WERI-Rb-1 (cell line): Measurements from ENCODE around the gene POU5F1.
"Not testable (repeated sequence)": the region's sequence is repeated elsewhere in the genome, so short reads cannot be mapped to it uniquely, and the experiment has no call there.

Experiments used
- DNase-seq: peaks from one replicate; pipeline ENCODE4 v3.0.0-alpha.2; 2020
- H3K27ac ChIP-seq: fragments of 250-450 bp; sonication (Bioruptor Pico); 2 replicates; pipeline ENCODE4 v1.5.1; 2020; ENCODE audit warnings: mild to moderate bottlenecking, moderate library complexity
- H3K27me3 ChIP-seq: fragments of 250-450 bp; sonication (Bioruptor Pico); 2 replicates; pipeline ENCODE4 v1.5.1; 2021; ENCODE audit warnings: mild to moderate bottlenecking, low read depth, moderate library complexity; ENCODE audit not compliant: insufficient read depth, severe bottlenecking
- H3K36me3 ChIP-seq: fragments of 250-450 bp; sonication (Bioruptor Pico); 2 replicates; pipeline ENCODE4 v1.5.1; 2020; ENCODE audit warnings: mild to moderate bottlenecking, moderate library complexity
- H3K4me3 ChIP-seq: 2 replicates; pipeline ENCODE4 v1.5.1; 2011; ENCODE audit warnings: low read depth, mild to moderate bottlenecking, control low read depth, low read length
- H3K9me3 ChIP-seq: fragments of 250-450 bp; sonication (Bioruptor Pico); 2 replicates; pipeline ENCODE4 v1.5.1; 2021; ENCODE audit warnings: mild to moderate bottlenecking, moderate library complexity; ENCODE audit not compliant: severe bottlenecking
- CTCF ChIP-seq: IDR thresholded peaks from 2 replicates; pipeline ENCODE4 v1.5.1; 2011; ENCODE audit warnings: low read depth, mild to moderate bottlenecking, control low read depth, inconsistent platforms, low read length

The POU5F1 gene

DNA sequence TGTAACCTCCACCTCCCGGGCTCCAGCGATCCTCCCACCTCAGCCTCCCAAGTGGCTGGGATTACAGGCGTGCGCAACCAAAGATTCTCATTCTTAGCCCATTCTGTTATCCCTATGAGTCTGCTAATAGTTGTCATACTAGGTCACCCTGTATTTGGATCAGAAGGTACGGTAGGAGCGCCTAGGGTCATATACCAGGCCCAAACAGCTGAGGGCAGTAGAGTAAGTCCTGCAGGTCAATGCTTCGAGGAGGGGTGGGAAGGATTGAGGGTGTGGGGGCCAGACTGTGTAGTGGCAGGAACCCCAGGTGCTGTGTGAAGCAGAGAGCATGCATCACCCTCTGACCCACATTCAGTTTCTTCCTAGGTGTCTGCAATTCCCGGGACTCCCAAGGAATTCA, 22.7 kb upstream of the POU5F1 start:
- no peak for DNase-seq
- H3K27me3 ChIP-seq: no peaks in the 10 kb centered on the region
- no peaks in the 10 kb centered on the region for H3K9me3 ChIP-seq
- no peak overlapping the region for H3K4me3 ChIP-seq
- no peak overlapping the region for H3K27ac ChIP-seq
- TF ChIP-seq CTCF: peak; percentile 31; the same call in 1 of the 2 replicates
- no peaks in the 10 kb centered on the region for H3K36me3 ChIP-seq

GRCh38 chr6:31192431-31193105, 22.1 kb upstream of the POU5F1 start:
- not testable (repeated sequence) for H3K36me3 ChIP-seq, H3K27ac ChIP-seq, H3K27me3 ChIP-seq, H3K4me3 ChIP-seq, H3K9me3 ChIP-seq
- DNase-seq: peak; percentile 92
- TF ChIP-seq CTCF: peak; percentile 76

DNA sequence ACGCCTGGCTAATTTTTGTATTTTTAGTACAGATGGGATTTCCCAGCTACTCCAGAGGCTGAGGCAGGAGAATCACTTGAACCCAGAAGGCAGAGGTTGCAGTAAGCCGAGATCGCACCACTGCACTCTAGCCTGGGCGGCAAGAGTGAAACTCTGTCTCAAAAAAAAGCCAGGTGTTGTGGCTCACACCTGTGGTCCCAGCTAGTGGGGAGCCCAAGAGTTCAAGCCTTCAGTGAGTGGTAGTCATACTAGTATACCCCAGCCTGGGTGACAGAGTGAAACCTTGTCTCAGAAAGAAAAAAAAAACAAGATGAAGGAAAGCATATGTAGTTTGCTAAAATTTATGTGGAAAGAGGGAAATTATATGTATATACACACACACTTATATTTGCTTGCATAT, 20.0 kb upstream of the POU5F1 start:
- H3K27me3 ChIP-seq: no peaks in the 10 kb centered on the region
- H3K9me3 ChIP-seq: no peaks in the 10 kb centered on the region
- no peak overlapping the region for H3K4me3 ChIP-seq
- no peak for DNase-seq
- H3K27ac ChIP-seq: no peak overlapping the region
- TF ChIP-seq CTCF: no peak
- no peaks in the 10 kb centered on the region for H3K36me3 ChIP-seq

- not testable (repeated sequence) for H3K27me3 ChIP-seq, H3K9me3 ChIP-seq, H3K4me3 ChIP-seq, H3K27ac ChIP-seq, DNase-seq, H3K36me3 ChIP-seq
These were observed 18.7 kb upstream of the POU5F1 start for GRCh38 chr6:31189223-31189622.

DNA sequence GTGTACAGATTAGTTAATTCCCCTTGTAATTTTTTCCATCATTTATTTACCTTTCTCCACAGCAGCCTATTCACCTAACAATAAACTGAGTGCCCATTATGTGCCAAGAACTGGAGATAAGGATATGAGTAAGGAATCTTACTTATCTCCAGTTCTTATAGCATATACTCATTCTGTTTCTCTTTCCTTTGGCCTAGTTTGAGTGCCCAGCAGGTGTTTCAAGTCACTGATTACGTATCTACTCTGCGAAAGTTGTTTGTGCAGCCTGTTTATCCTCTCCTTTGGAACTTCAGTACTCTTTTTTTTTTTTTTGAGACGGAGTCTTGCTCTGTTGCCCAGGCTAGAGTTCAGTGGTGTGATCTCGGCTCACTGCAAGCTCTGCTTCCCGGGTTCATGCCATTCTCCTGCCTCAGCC, 17.3 kb upstream of the POU5F1 start:
- Histone ChIP-seq H3K9me3 (no peaks in the 10 kb centered on the region), H3K27me3 (no peaks in the 10 kb centered on the region), H3K36me3 (no peaks in the 10 kb centered on the region), H3K27ac (no peak overlapping the region), H3K4me3 (no peak overlapping the region)
- TF ChIP-seq CTCF: no peak
- DNase-seq: no peak

DNA sequence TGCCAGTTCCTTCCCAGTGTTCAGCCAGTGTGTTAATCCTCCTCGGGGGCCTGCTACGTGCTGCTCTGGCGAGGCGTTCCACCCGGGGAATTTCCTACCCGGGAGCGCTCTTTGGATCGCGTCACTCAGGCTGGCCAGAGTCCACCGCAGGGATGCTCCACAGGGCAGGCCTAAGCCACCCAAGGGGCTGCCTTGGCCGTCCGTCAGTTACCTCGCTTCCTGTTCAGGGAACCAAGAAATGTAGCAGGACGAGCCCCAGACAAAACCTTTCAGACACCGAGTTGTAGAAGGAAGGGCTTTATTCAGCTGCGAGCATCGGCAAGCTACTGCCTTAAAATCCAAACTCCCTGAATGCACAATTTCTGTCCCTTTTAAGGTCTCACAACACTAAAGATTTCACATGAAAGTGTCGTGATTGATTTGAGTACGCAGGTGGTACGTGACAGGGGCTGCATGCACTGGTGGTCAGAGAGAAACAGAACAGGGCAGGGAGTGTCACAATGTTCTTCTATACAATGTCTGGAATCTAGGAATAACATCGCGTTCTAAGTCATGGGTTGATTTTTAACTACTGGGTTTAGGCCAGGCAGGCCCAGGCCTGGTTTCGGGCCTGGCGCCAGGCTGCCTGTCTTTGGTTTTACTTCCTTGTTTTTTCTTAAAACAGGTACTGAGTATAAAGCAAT, 15.7 kb upstream of the POU5F1 start:
- no peak for TF ChIP-seq CTCF
- H3K36me3 ChIP-seq: no peaks in the 10 kb centered on the region
- no peak for DNase-seq
- no peaks in the 10 kb centered on the region for H3K27me3 ChIP-seq
- H3K9me3 ChIP-seq: no peaks in the 10 kb centered on the region
- H3K4me3 ChIP-seq: no peak overlapping the region
- H3K27ac ChIP-seq: no peak overlapping the region

DNA sequence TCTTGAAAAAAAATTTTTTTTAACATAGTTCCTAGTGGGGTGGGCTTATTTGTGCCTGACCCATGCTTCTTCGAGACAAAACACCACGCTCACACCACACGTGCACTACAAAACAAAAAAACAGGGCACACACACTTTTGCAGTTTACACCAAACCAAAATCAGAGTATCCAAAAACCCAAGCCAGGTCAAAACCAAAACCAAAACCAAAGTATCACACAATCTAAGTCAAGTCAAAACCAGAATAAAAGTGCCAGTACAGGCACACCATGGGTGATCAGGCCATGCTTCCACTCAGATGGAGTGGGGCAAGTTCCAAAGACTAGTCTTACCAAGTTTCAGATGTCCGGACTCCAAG, 15.2 kb upstream of the POU5F1 start:
- H3K36me3 ChIP-seq, DNase-seq, H3K4me3 ChIP-seq, H3K27ac ChIP-seq, H3K9me3 ChIP-seq, H3K27me3 ChIP-seq: not testable (repeated sequence)

GRCh38 chr6:31183859-31184258, 13.4 kb upstream of the POU5F1 start:
- not testable (repeated sequence) for H3K27ac ChIP-seq, H3K4me3 ChIP-seq, H3K36me3 ChIP-seq, DNase-seq, H3K27me3 ChIP-seq, H3K9me3 ChIP-seq

- not testable (repeated sequence) for H3K27me3 ChIP-seq, H3K4me3 ChIP-seq, DNase-seq, H3K9me3 ChIP-seq, H3K27ac ChIP-seq, H3K36me3 ChIP-seq
These were observed 12.8 kb upstream of the POU5F1 start for GRCh38 chr6:31183287-31183686.
